Astrocyte (in vitro differentiated cells and primary cell): ENCODE measurements around the gene MRGPRG. TPM values are rescaled to one million over a fixed set of nuclear protein-coding genes. Genes with fewer than 3 reads are reported as not detected.

Experiments
- DNase-seq: peaks from one replicate; pipeline ENCODE4 v3.0.0-alpha.2; 2010; ENCODE audit warnings: low read depth
- FAIRE-seq: peaks from 2 replicates; lab custom pipeline; 2011; peaks lifted over from hg19 to GRCh38; lab: Jason Lieb, UNC
- H2AFZ ChIP-seq: 2 replicates; pipeline ENCODE4 v1.6.0; 2012; ENCODE audit warnings: low read depth, low read length, inconsistent platforms
- H3K27ac ChIP-seq: 2 replicates; pipeline ENCODE4 v1.5.1; 2011; ENCODE audit warnings: low read depth, low read length, inconsistent platforms
- H3K27me3 ChIP-seq: 2 replicates; pipeline ENCODE4 v1.6.0; 2011; ENCODE audit warnings: low read length, inconsistent platforms; ENCODE audit not compliant: insufficient read depth
- H3K36me3 ChIP-seq: 2 replicates; pipeline ENCODE4 v1.5.1; 2011; ENCODE audit warnings: low read length, inconsistent platforms; ENCODE audit not compliant: insufficient read depth
- H3K4me1 ChIP-seq: 2 replicates; pipeline ENCODE4 v1.5.1; 2011; ENCODE audit warnings: low read length, inconsistent platforms; ENCODE audit not compliant: insufficient read depth
- H3K4me2 ChIP-seq: 2 replicates; pipeline ENCODE4 v1.6.0; 2012; ENCODE audit warnings: low read length, inconsistent platforms
- H3K4me3 ChIP-seq: 2 replicates; pipeline ENCODE4 v1.5.1; 2011; ENCODE audit warnings: low read depth, mild to moderate bottlenecking, low read length, inconsistent platforms; ENCODE audit not compliant: insufficient read depth
- H3K79me2 ChIP-seq: 2 replicates; pipeline ENCODE4 v1.6.0; 2012; ENCODE audit warnings: mild to moderate bottlenecking, low read length, inconsistent platforms; ENCODE audit not compliant: insufficient read depth
- H3K9ac ChIP-seq: 2 replicates; pipeline ENCODE4 v1.6.0; 2012; ENCODE audit warnings: mild to moderate bottlenecking, low read length, inconsistent platforms
- H3K9me3 ChIP-seq: 2 replicates; pipeline ENCODE4 v1.5.1; 2012; ENCODE audit warnings: low read depth, mild to moderate bottlenecking, low read length, inconsistent platforms; ENCODE audit not compliant: insufficient read depth
- H4K20me1 ChIP-seq: 2 replicates; pipeline ENCODE4 v1.6.0; 2012; ENCODE audit warnings: low read length, inconsistent platforms; ENCODE audit not compliant: insufficient read depth
- H3K27ac Mint-ChIP-seq: one replicate; pipeline ENCODE4 v1.8.0; 2021; ENCODE audit warnings: mild to moderate bottlenecking, mixed read lengths; ENCODE audit not compliant: unreplicated experiment
- H3K27me3 Mint-ChIP-seq: one replicate; pipeline ENCODE4 v1.8.0; 2021; ENCODE audit warnings: low read depth, mixed read lengths; ENCODE audit not compliant: unreplicated experiment
- H3K36me3 Mint-ChIP-seq: one replicate; pipeline ENCODE4 v1.8.0; 2021; ENCODE audit warnings: low read depth, mixed read lengths; ENCODE audit not compliant: unreplicated experiment
- H3K4me1 Mint-ChIP-seq: one replicate; pipeline ENCODE4 v1.8.0; 2021; ENCODE audit warnings: low read depth, mixed read lengths; ENCODE audit not compliant: unreplicated experiment
- H3K4me3 Mint-ChIP-seq: one replicate; pipeline ENCODE4 v1.8.0; 2021; ENCODE audit warnings: mild to moderate bottlenecking, moderate library complexity, mixed read lengths; ENCODE audit not compliant: unreplicated experiment
- H3K9me3 Mint-ChIP-seq: one replicate; pipeline ENCODE4 v1.8.0; 2021; ENCODE audit warnings: mild to moderate bottlenecking, mixed read lengths; ENCODE audit not compliant: unreplicated experiment
- CTCF ChIP-seq: IDR thresholded peaks from 2 replicates; pipeline ENCODE4 v1.5.1; 2011; ENCODE audit warnings: low read depth, mild to moderate bottlenecking, inconsistent platforms, low read length, moderate library complexity; ENCODE audit not compliant: insufficient read depth
- EZH2 ChIP-seq: IDR thresholded peaks from 2 replicates; pipeline ENCODE4 v1.6.1; 2012; ENCODE audit warnings: mild to moderate bottlenecking, low read length, inconsistent platforms; ENCODE audit not compliant: insufficient read depth
- total RNA-seq: library from RNA; stranded (reverse); gene quantifications from 2 replicates; pipeline ENCODE4 v1.2.1, GENCODE V29; 2021

The MRGPRG gene
- total RNA-seq, 1 donor from 2014 or later = not detected

DNA sequence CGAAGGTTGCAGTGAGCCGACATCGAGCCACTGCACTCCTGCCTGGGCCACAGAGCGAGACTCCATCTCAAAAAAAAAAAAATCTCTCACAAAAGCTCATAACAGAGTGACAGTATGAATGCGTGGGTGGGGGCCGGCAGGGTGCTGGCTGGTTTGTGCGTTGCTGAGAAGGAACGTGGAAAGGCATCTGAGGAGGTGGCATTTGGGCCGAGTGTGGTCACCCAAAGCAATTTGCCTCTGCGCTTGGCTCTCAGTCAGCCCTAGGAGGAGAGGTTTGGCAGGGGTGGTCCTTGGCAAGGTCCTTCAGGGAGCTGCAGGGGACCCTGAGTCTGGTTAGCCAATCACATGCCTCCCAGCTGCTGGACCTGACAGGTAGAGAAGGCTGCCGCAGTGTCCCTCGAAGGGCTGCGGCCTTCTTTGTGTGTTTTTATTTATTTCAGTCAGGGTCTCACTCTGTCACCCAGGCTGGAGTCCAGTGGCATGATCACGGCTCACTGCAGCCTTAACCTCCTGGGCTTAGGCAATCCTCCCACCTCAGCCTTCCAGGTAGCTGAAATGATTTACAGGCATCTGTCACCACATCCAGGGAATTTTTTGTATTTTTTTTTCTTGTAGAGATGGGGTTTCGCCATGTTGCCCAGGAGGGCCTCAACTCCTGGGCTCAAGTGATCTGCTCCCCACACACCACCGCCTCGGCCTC is 30.0 kb downstream of the MRGPRG start:
- no peak for TF ChIP-seq EZH2
- no peak for TF ChIP-seq CTCF
- FAIRE-seq = no peak
- H3K4me2 ChIP-seq = no peak overlapping the region

DNA sequence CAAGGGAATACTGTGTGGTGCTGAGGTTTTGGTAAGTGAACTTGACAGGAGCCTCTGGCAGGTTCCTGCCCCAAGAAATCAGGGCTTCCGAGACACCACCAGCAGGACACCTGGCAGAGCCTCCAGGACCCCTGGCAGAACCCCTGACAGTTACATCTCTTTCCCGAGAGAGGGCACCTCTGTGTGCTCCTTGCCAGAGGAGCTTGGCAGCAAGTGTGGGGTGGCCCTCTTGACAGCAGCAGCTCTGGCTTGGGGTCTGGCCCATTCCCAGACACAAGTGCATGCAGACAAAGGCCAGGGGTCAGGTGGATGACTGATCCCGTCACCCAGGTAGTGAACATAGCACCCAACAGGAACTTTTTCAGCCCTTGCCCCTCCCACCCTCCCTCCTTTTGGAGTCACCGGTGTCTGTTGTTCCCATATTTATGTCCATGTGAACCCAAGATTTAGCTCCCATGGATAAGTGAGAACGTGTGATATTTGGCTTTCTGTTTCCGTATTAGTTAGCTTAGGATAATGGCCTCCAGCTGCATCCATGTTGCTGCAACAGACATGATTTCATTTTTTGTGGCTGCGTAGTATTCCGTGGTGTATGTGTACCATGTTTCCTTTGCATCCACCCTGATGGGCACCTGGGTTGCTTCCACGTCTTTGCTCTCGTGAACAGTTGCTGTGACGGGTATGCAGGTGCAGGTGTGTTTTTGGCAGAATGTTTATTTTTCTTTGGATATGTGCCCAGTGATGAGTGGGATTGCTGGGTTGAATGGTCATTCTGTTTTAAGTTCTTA is 32.3 kb downstream of the MRGPRG start:
- DNase-seq (no peak), FAIRE-seq (no peak)
- Histone ChIP-seq H3K79me2 (no peaks in the 10 kb centered on the region), H3K9me3 (peaks cover 5% of the 10 kb centered on the region), H3K27ac (no peak overlapping the region), H3K36me3 (no peaks in the 10 kb centered on the region), H3K9ac (no peak overlapping the region), H2AFZ (no peak overlapping the region), H3K4me3 (no peak overlapping the region), H3K4me2 (no peak overlapping the region), H3K27me3 (peaks cover 6% of the 10 kb centered on the region), H4K20me1 (no peaks in the 10 kb centered on the region), H3K4me1 (no peaks in the 10 kb centered on the region)
- H3K4me3 Mint-ChIP-seq = no peak overlapping the region
- no peak for TF ChIP-seq CTCF
- no peak for TF ChIP-seq EZH2
- H3K4me1 Mint-ChIP-seq = no peaks in the 10 kb centered on the region
- peaks cover 20% of the 10 kb centered on the region for H3K27me3 Mint-ChIP-seq
- peaks cover 9% of the 10 kb centered on the region for H3K9me3 Mint-ChIP-seq
- no peak overlapping the region for H3K27ac Mint-ChIP-seq
- peaks cover 4% of the 10 kb centered on the region for H3K36me3 Mint-ChIP-seq

More for the DNA sequence above, 30.0 kb downstream of the MRGPRG start:
- no peak overlapping the region for H3K27ac Mint-ChIP-seq
- H3K4me1 Mint-ChIP-seq = no peaks in the 10 kb centered on the region
- Histone ChIP-seq H3K79me2 (no peaks in the 10 kb centered on the region), H3K36me3 (no peaks in the 10 kb centered on the region), H3K27me3 (peaks cover 8% of the 10 kb centered on the region), H3K9me3 (peaks cover 5% of the 10 kb centered on the region), H3K4me1 (no peaks in the 10 kb centered on the region), H3K9ac (no peak overlapping the region), H4K20me1 (no peaks in the 10 kb centered on the region), H3K27ac (no peak overlapping the region), H2AFZ (no peak overlapping the region), H3K4me3 (no peak overlapping the region)
- H3K4me3 Mint-ChIP-seq = no peak overlapping the region
- peaks cover 21% of the 10 kb centered on the region for H3K27me3 Mint-ChIP-seq
- H3K36me3 Mint-ChIP-seq = peaks cover 3% of the 10 kb centered on the region
- peak; percentile 10 for DNase-seq
- H3K9me3 Mint-ChIP-seq = peaks cover 3% of the 10 kb centered on the region
